H9 (cell line): ENCODE measurements around the gene KRT39. TPM values are rescaled to one million over a fixed set of nuclear protein-coding genes. Genes with fewer than 3 reads are reported as not detected.

ENCODE experiments used
- DNase-seq: peaks from one replicate; pipeline ENCODE4 v3.0.0-alpha.2; 2017
- H2AFZ ChIP-seq: one replicate; pipeline ENCODE4 v1.6.1; 2013; ENCODE audit warnings: mild to moderate bottlenecking, low read length, control low read depth, moderate library complexity
- H2AK5ac ChIP-seq: 2 replicates; pipeline ENCODE4 v1.6.1; 2013; ENCODE audit warnings: low read length, control low read depth, mixed read lengths; ENCODE audit not compliant: insufficient read length
- H2BK120ac ChIP-seq: one replicate; pipeline ENCODE4 v1.6.1; 2013; ENCODE audit warnings: low read depth, mild to moderate bottlenecking, low read length, control low read depth, inconsistent platforms; ENCODE audit not compliant: poor library complexity, severe bottlenecking
- H2BK12ac ChIP-seq: 2 replicates; pipeline ENCODE4 v1.6.1; 2013; ENCODE audit warnings: low read length, control low read depth, mixed read lengths, low read depth; ENCODE audit not compliant: insufficient read length
- H2BK15ac ChIP-seq: 2 replicates; pipeline ENCODE4 v1.6.1; 2013; ENCODE audit warnings: low read depth, low read length, control low read depth
- H2BK20ac ChIP-seq: one replicate; pipeline ENCODE4 v1.6.1; 2013; ENCODE audit warnings: low read depth, mild to moderate bottlenecking, low read length, control low read depth, inconsistent platforms; ENCODE audit not compliant: poor library complexity, severe bottlenecking
- H2BK5ac ChIP-seq: 2 replicates; pipeline ENCODE4 v1.6.1; 2013; ENCODE audit warnings: low read length, control low read depth, mixed read lengths; ENCODE audit not compliant: insufficient read length
- H3K14ac ChIP-seq: 2 replicates; pipeline ENCODE4 v1.6.1; 2013; ENCODE audit warnings: low read length, control low read depth; ENCODE audit not compliant: insufficient read depth
- H3K18ac ChIP-seq: 2 replicates; pipeline ENCODE4 v1.6.1; 2013; ENCODE audit warnings: low read depth, mild to moderate bottlenecking, mixed read lengths, low read length, control low read depth; ENCODE audit not compliant: insufficient read length
- H3K23ac ChIP-seq: 2 replicates; pipeline ENCODE4 v1.6.1; 2013; ENCODE audit warnings: low read length, control low read depth, mixed read lengths, low read depth; ENCODE audit not compliant: insufficient read length
- H3K23me2 ChIP-seq: 2 replicates; pipeline ENCODE4 v1.6.1; 2013; ENCODE audit warnings: low read depth, mild to moderate bottlenecking, mixed read lengths, low read length, control low read depth; ENCODE audit not compliant: insufficient read length, poor library complexity, severe bottlenecking
- H3K27ac ChIP-seq: 2 replicates; pipeline ENCODE4 v1.5.1; 2013; ENCODE audit warnings: low read length, control low read depth, mixed read lengths, low read depth; ENCODE audit not compliant: insufficient read length
- H3K27me3 ChIP-seq: 2 replicates; pipeline ENCODE4 v1.6.1; 2013; ENCODE audit warnings: low read length, control low read depth, inconsistent platforms; ENCODE audit not compliant: insufficient read depth
- H3K4ac ChIP-seq: 2 replicates; pipeline ENCODE4 v1.6.1; 2013; ENCODE audit warnings: low read depth, mild to moderate bottlenecking, control low read depth, inconsistent platforms, low read length, moderate library complexity
- H3K4me1 ChIP-seq: 2 replicates; pipeline ENCODE4 v1.6.1; 2013; ENCODE audit warnings: low read length, control low read depth, inconsistent platforms; ENCODE audit not compliant: insufficient read depth
- H3K4me2 ChIP-seq: 2 replicates; pipeline ENCODE4 v1.6.1; 2013; ENCODE audit warnings: low read length, control low read depth, mixed read lengths; ENCODE audit not compliant: insufficient read length, insufficient read depth
- H3K56ac ChIP-seq: 2 replicates; pipeline ENCODE4 v1.6.1; 2013; ENCODE audit warnings: low read depth, mild to moderate bottlenecking, mixed read lengths, low read length, control low read depth; ENCODE audit not compliant: insufficient read length
- H3K79me1 ChIP-seq: 2 replicates; pipeline ENCODE4 v1.6.1; 2013; ENCODE audit warnings: low read depth, mild to moderate bottlenecking, moderate library complexity, low read length, control low read depth, inconsistent platforms; ENCODE audit not compliant: insufficient read depth, poor library complexity, severe bottlenecking
- H3K79me2 ChIP-seq: 2 replicates; pipeline ENCODE4 v1.6.1; 2013; ENCODE audit warnings: low read length, control low read depth, inconsistent platforms; ENCODE audit not compliant: insufficient read depth
- H3K9ac ChIP-seq: 2 replicates; pipeline ENCODE4 v1.6.1; 2013; ENCODE audit warnings: low read length, control low read depth, mixed read lengths; ENCODE audit not compliant: insufficient read length; ENCODE audit errors: extremely low read depth
- H3K9me3 ChIP-seq: one replicate; pipeline ENCODE4 v1.6.1; 2013; ENCODE audit warnings: low read depth, low read length, inconsistent platforms; ENCODE audit not compliant: control insufficient read depth
- H3T11ph ChIP-seq: one replicate; pipeline ENCODE4 v1.6.1; 2013; ENCODE audit warnings: mild to moderate bottlenecking, low read length, control low read depth, inconsistent platforms
- H4K20me1 ChIP-seq: one replicate; pipeline ENCODE4 v1.6.1; 2013; ENCODE audit not compliant: control insufficient read depth, insufficient read length, insufficient read depth
- H4K5ac ChIP-seq: 2 replicates; pipeline ENCODE4 v1.6.1; 2013; ENCODE audit warnings: low read depth, mild to moderate bottlenecking, mixed read lengths, low read length, control low read depth; ENCODE audit not compliant: insufficient read length
- H4K8ac ChIP-seq: replicated peaks from 2 replicates; pipeline ENCODE4 v1.6.1; 2013; ENCODE audit warnings: low read length, control low read depth, mixed read lengths, low read depth; ENCODE audit not compliant: insufficient read length
- H4K91ac ChIP-seq: 2 replicates; pipeline ENCODE4 v1.6.1; 2013; ENCODE audit warnings: low read depth, mild to moderate bottlenecking, moderate library complexity, mixed read lengths, low read length, control low read depth; ENCODE audit not compliant: insufficient read length
- H3K27ac Mint-ChIP-seq, 3 experiments: 2 replicates in 2 of 3; 3 replicates in 1 of 3; pipeline ENCODE4 v1.8.0; 2020 to 2021; ENCODE audit warnings: mixed read lengths in 3 of 3, mild to moderate bottlenecking in 1 of 3, moderate library complexity in 1 of 3
- H3K27me3 Mint-ChIP-seq: 2 replicates; pipeline ENCODE4 v1.8.0; 2021; ENCODE audit warnings: low read depth, mild to moderate bottlenecking, moderate library complexity, mixed read lengths
- H3K36me3 Mint-ChIP-seq, 3 experiments: 2 replicates in 2 of 3; 3 replicates in 1 of 3; pipeline ENCODE4 v1.8.0; 2020 to 2021; ENCODE audit warnings: low read depth in 3 of 3, mixed read lengths in 3 of 3; ENCODE audit not compliant: insufficient read depth in 1 of 3
- H3K4me1 Mint-ChIP-seq, 2 experiments: 2 replicates each; pipeline ENCODE4 v1.8.0; 2020; ENCODE audit warnings: mixed read lengths in 2 of 2
- H3K4me3 Mint-ChIP-seq, 2 experiments: 2 replicates in 1 of 2; 3 replicates in 1 of 2; pipeline ENCODE4 v1.8.0; 2020 to 2021; ENCODE audit warnings: mild to moderate bottlenecking in 2 of 2, mixed read lengths in 2 of 2, moderate library complexity in 1 of 2
- H3K9me3 Mint-ChIP-seq, 2 experiments: 2 replicates in 1 of 2; 3 replicates in 1 of 2; pipeline ENCODE4 v1.8.0; 2020; ENCODE audit warnings: mild to moderate bottlenecking in 2 of 2, mixed read lengths in 2 of 2, moderate library complexity in 1 of 2
- WGBS: extraction: QIAGEN DNeasy Blood & Tissue Kit; methylation state at CpG from one replicate; pipeline ENCODE4 v1.1.7; 2013; ENCODE audit warnings: missing lambda C conversion rate, low lambda C conversion rate, mixed read lengths; ENCODE audit not compliant: insufficient read length; ENCODE audit errors: extremely low coverage; 5-methylcytosine and 5-hydroxymethylcytosine counted together
- total RNA-seq: library from RNA; stranded (reverse); gene quantifications from 2 replicates; pipeline ENCODE4 v1.2.1, GENCODE V29; 2021
- TF ChIP-seq, protein P1 (sequence below): fragments of 200-600 bp; sonication (generic); conservative IDR thresholded peaks from 3 replicates; pipeline ENCODE4 v1.8.0; 2021; ENCODE audit warnings: antibody characterized with exemption, mild to moderate bottlenecking

KRT39 gene
- total RNA-seq, 1 experiment from 2014 or later = not detected

DNA sequence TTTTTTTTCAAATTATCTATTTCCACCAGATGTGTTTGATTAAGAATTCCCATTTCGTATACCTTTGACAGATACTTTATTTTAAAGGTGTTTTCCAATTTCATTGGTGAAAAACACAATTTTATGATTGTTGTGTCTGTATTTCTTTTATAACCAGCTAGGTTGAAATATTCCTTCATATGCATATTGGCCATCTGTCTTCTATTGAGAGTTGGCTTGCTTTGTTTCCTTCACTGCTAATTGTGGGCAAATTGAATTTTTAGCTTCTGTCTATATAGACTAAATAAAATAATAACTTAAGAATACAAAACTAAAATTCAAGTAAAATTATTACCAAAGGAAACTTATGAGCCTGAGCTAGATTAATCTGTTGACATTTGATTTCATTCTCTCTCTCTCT, 28.4 kb upstream of the KRT39 start:
- H3K4me3 Mint-ChIP-seq = no peak overlapping the region
- no peak overlapping the region for H2AFZ ChIP-seq
- WGBS = no CpG with 5 or more reads among the region's 1 CpG

More for the DNA sequence above, 28.4 kb upstream of the KRT39 start:
- H3K36me3 Mint-ChIP-seq = no peaks in the 10 kb centered on the region; a peak in 1 of 7 replicates
- H3K27me3 ChIP-seq = no peaks in the 10 kb centered on the region
- H3K9me3 ChIP-seq = no peaks in the 10 kb centered on the region
- H2BK12ac ChIP-seq = no peak overlapping the region
- no peaks in the 10 kb centered on the region for H4K20me1 ChIP-seq
- no peak overlapping the region for H3K27ac Mint-ChIP-seq
- H3K4me1 ChIP-seq = no peaks in the 10 kb centered on the region
- H3K14ac ChIP-seq = no peak overlapping the region
- no peaks in the 10 kb centered on the region; the same call in 1 of the 2 replicates for H3K27me3 Mint-ChIP-seq
- H3K23ac ChIP-seq = no peak overlapping the region
- peaks cover 0 to 3% of the 10 kb centered on the region in 2 experiments; a peak in 1 of 4 replicates for H3K4me1 Mint-ChIP-seq
- H2BK120ac ChIP-seq = no peak overlapping the region
- H3K9ac ChIP-seq = no peak overlapping the region
- TF ChIP-seq, protein P1, sequence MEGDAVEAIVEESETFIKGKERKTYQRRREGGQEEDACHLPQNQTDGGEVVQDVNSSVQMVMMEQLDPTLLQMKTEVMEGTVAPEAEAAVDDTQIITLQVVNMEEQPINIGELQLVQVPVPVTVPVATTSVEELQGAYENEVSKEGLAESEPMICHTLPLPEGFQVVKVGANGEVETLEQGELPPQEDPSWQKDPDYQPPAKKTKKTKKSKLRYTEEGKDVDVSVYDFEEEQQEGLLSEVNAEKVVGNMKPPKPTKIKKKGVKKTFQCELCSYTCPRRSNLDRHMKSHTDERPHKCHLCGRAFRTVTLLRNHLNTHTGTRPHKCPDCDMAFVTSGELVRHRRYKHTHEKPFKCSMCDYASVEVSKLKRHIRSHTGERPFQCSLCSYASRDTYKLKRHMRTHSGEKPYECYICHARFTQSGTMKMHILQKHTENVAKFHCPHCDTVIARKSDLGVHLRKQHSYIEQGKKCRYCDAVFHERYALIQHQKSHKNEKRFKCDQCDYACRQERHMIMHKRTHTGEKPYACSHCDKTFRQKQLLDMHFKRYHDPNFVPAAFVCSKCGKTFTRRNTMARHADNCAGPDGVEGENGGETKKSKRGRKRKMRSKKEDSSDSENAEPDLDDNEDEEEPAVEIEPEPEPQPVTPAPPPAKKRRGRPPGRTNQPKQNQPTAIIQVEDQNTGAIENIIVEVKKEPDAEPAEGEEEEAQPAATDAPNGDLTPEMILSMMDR = no peak
- H2BK15ac ChIP-seq = no peak overlapping the region
- no peaks in the 10 kb centered on the region for H3K9me3 Mint-ChIP-seq
- no peak overlapping the region for H2BK20ac ChIP-seq
- no peak overlapping the region for H4K5ac ChIP-seq
- H3K79me1 ChIP-seq = no peaks in the 10 kb centered on the region
- H3K56ac ChIP-seq = no peak overlapping the region
- H4K8ac ChIP-seq = no peak overlapping the region
- H2AK5ac ChIP-seq = no peak overlapping the region
- H3K18ac ChIP-seq = no peak overlapping the region
- H3K27ac ChIP-seq = no peak overlapping the region
- DNase-seq = no peak
- no peak overlapping the region for H3K4me2 ChIP-seq
- H2BK5ac ChIP-seq = no peak overlapping the region
- no peaks in the 10 kb centered on the region for H3K79me2 ChIP-seq
- no peak overlapping the region for H3K4ac ChIP-seq
- H4K91ac ChIP-seq = no peak overlapping the region
- H3K23me2 ChIP-seq = no peaks in the 10 kb centered on the region
- H3T11ph ChIP-seq = no peak overlapping the region
